SJSA1 (cell line): ENCODE measurements around the gene DNAJC27. TPM values are rescaled to one million over a fixed set of nuclear protein-coding genes. Genes with fewer than 3 reads are reported as not detected.

Experiments used
- DNase-seq, 2 experiments: peaks; one replicate each; pipeline ENCODE4 v3.0.0-alpha.2; 2015 to 2020; ENCODE audit warnings: low spot score in 2 of 2, low read depth in 1 of 2
- H3K27ac ChIP-seq: fragments of 250-450 bp; sonication (Bioruptor Pico); 2 replicates; pipeline ENCODE4 v1.5.1; 2020; ENCODE audit warnings: mild to moderate bottlenecking, moderate library complexity
- H3K27me3 ChIP-seq: fragments of 250-450 bp; sonication (Bioruptor Pico); replicated peaks from 2 replicates; pipeline ENCODE4 v1.5.1; 2020; ENCODE audit warnings: mild to moderate bottlenecking, moderate library complexity
- H3K36me3 ChIP-seq: fragments of 250-450 bp; sonication (Bioruptor Pico); 2 replicates; pipeline ENCODE4 v1.5.1; 2020; ENCODE audit warnings: mild to moderate bottlenecking
- H3K4me1 ChIP-seq: fragments of 250-450 bp; sonication (Bioruptor Pico); replicated peaks from 2 replicates; pipeline ENCODE4 v1.6.1; 2021; ENCODE audit warnings: mild to moderate bottlenecking
- H3K4me3 ChIP-seq: fragments of 250-450 bp; sonication (Bioruptor Pico); 2 replicates; pipeline ENCODE4 v1.5.1; 2020; ENCODE audit warnings: mild to moderate bottlenecking
- H3K9me3 ChIP-seq: fragments of 250-450 bp; sonication (Bioruptor Pico); replicated peaks from 2 replicates; pipeline ENCODE4 v1.5.1; 2020; ENCODE audit warnings: mild to moderate bottlenecking
- total RNA-seq: library from RNA; depleted of rRNA; stranded (reverse); fragments of >200 nt; shearing (Covaris generic); gene quantifications from 2 replicates; pipeline ENCODE4 v1.2.3, GENCODE V29; 2014

The DNAJC27 gene
- total RNA-seq, 1 experiment from 2014 or later = 4.4 TPM

DNA sequence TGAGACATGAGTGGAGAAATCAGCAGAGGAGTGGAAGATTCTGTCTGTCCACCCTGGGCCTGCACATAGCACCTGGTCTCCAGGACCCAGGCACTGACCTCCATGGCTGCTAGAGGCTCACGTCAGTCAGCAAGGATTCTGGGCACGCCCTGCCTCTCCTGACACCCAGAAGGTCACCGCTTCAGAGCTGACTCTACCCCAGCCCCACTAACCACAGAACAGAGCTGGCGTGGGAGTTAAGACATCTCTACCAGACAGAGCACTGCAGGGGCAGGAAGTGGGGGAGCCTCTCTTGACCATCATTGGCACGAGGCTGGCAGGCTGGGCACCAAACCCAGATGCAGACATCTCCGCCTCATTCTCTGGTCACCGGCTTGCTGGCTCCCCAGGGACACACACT, 54.7 kb downstream of the DNAJC27 start:
- H3K9me3 ChIP-seq = no peaks in the 10 kb centered on the region
- no peak for DNase-seq
- H3K36me3 ChIP-seq = peaks cover 17% of the 10 kb centered on the region
- H3K27ac ChIP-seq = no peak overlapping the region
- peaks cover 32% of the 10 kb centered on the region for H3K4me1 ChIP-seq
- no peak overlapping the region for H3K4me3 ChIP-seq
- H3K27me3 ChIP-seq = no peaks in the 10 kb centered on the region

DNA sequence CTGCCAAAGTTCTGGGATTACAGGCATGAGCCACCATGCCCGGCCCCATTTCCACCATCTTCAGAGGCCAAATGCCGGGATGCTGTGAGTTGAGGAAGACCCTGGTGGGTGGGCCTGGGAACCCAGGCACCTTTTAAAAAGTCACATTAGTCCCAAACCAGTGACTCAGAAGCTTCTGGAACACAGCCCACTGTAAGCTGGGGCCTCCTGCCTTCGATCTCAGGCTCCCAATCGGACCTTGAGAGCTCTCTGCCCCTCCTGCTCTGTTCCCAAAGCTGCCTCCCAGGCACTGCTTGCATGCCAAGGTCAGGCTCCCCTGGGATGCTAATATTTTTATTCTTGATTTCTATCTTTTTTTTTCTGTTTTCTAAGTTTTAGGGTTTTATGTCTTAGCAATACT, 56.0 kb downstream of the DNAJC27 start:
- H3K36me3 ChIP-seq = peaks cover 20% of the 10 kb centered on the region
- H3K4me3 ChIP-seq = no peak overlapping the region
- peaks cover 33% of the 10 kb centered on the region for H3K4me1 ChIP-seq
- no peaks in the 10 kb centered on the region for H3K27me3 ChIP-seq
- no peak for DNase-seq
- no peak overlapping the region for H3K27ac ChIP-seq
- H3K9me3 ChIP-seq = no peaks in the 10 kb centered on the region

DNA sequence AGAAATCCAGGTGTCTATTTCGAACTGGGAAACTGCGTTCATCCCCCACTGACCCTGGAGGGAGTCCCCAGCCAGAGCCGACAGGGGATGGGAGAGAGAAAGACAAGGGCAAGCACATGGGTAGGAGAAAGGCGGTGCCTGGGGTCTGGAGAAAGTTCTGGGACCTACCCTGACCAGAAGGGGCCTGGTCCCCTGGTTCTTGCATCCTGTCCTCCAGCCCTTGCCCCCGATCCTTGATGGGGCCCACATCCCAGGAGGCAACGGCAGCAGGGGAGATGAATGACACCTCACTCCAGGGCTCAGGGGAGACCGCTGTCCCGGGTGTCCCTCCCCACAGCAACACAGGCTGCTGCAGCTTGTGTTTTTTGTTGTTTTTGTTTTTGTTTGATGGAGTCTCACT, 56.6 kb downstream of the DNAJC27 start:
- Histone ChIP-seq H3K27me3 (no peaks in the 10 kb centered on the region), H3K4me1 (peaks cover 29% of the 10 kb centered on the region), H3K4me3 (no peak overlapping the region), H3K27ac (no peak overlapping the region), H3K36me3 (peaks cover 20% of the 10 kb centered on the region), H3K9me3 (no peaks in the 10 kb centered on the region)
- DNase-seq = no peak

DNA sequence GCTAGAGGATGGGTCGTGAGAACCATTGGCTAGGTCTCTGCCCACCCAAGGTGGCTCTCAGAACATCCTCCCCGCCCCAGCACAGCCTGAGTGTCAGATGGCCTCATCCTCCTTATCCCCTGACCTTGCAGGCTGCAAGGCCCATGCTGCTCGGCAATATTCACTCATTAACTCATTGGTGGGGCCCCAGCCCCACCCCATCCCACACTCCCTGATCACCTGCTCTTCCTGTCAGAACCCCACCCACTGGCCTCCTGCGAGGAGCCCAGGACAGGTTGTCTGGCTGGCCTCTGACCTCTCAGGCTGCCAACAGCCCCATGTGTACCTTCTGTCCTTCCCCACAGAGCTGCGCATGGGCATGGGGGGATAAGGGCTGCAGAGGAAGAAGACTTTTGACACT, 57.0 kb downstream of the DNAJC27 start:
- peaks cover 20% of the 10 kb centered on the region for H3K36me3 ChIP-seq
- no peak for DNase-seq
- H3K9me3 ChIP-seq = no peaks in the 10 kb centered on the region
- no peak overlapping the region for H3K4me3 ChIP-seq
- no peak overlapping the region for H3K27ac ChIP-seq
- H3K4me1 ChIP-seq = peaks cover 29% of the 10 kb centered on the region
- H3K27me3 ChIP-seq = no peaks in the 10 kb centered on the region

DNA sequence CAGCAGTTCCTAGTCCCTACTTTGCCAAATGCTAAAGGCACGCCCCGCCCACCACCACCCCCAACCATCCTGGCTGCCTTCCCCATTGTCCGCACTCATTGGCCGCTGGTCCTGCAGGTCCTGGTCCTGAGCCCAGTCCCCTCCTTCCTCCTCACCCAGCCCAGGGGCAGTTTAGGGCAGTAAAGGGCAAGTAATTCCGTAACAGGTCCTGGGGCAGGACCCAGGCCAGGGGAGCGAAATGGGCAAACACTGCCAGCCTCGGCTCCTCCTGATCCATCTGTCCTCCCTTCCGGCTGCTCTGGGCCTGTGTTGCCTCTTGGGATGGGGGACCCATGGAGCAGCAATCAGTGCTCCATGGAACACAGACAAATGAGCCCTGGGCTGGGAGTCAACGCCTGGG, 57.8 kb downstream of the DNAJC27 start:
- Histone ChIP-seq H3K27ac (no peak overlapping the region), H3K4me1 (peaks cover 22% of the 10 kb centered on the region), H3K4me3 (no peak overlapping the region), H3K27me3 (no peaks in the 10 kb centered on the region), H3K36me3 (peaks cover 20% of the 10 kb centered on the region), H3K9me3 (no peaks in the 10 kb centered on the region)
- DNase-seq = no peak

DNA sequence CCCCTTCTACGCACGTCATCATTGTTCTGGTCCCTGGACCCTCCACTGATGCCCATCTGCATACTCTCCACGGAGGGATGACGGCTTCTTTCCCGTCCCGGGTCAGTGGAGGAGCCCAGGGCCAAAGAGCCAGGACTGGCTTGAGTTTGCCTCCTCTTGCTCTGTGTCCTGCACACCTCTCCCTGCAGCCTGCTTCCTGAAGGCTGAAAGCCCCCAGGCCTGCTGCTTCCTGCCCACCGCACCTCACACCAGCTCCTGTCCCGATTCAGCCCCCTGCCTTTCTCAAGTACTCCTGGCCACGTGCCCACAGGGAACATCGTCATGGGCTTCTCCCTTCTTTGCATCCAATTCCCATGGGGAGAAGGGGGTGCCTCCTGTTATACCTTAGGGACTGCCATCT, 58.8 kb downstream of the DNAJC27 start:
- Histone ChIP-seq H3K4me1 (peaks cover 20% of the 10 kb centered on the region), H3K27ac (no peak overlapping the region), H3K4me3 (no peak overlapping the region), H3K9me3 (no peaks in the 10 kb centered on the region), H3K27me3 (no peaks in the 10 kb centered on the region), H3K36me3 (peaks cover 14% of the 10 kb centered on the region)
- no peak for DNase-seq

DNA sequence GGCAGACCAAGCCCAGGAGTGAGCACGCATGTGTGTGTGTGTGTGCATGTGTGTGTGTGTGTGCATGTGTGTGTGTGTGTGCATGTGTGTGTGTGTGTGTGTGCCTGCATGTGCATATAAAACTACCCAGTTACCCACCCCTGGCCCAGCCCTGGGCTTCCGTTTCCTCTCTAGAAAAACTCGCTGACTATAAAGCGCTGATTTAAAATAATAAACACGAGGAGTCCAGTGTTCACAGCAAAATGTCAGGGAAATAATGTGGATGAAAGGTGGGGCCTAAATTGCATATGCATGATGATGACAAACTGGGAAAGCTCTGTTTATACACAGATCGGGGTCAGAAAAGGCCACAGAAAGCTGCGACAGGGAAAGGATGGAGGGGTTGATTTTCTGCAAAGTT, 59.2 kb downstream of the DNAJC27 start:
- Histone ChIP-seq H3K36me3 (peaks cover 11% of the 10 kb centered on the region), H3K27me3 (no peaks in the 10 kb centered on the region), H3K4me3 (no peak overlapping the region), H3K4me1 (peaks cover 20% of the 10 kb centered on the region), H3K9me3 (no peaks in the 10 kb centered on the region), H3K27ac (no peak overlapping the region)
- peak; percentile 84 to 90 for DNase-seq

DNA sequence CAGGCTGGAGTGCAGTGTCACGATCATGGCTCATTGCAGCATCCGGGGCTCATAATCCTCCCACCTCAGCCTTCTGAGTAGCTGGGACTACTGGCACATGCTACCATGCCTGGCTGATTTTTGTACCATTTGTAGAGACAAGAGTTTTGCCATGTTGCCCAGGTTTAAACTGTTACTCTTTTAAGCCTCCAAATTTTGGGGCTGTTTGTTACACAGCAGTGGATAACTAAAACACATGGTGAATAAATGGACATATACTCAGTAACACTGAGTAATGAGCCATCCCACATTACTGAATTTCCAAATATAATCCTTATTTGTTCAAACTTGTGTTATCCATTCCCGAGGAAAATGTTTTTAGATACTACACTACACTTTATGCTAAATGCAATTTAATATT, 61.5 kb downstream of the DNAJC27 start:
- Histone ChIP-seq H3K27me3 (no peaks in the 10 kb centered on the region), H3K36me3 (peaks cover 6% of the 10 kb centered on the region), H3K9me3 (no peaks in the 10 kb centered on the region), H3K4me1 (peaks cover 20% of the 10 kb centered on the region), H3K4me3 (no peak overlapping the region), H3K27ac (no peak overlapping the region)
- no peak for DNase-seq

DNA sequence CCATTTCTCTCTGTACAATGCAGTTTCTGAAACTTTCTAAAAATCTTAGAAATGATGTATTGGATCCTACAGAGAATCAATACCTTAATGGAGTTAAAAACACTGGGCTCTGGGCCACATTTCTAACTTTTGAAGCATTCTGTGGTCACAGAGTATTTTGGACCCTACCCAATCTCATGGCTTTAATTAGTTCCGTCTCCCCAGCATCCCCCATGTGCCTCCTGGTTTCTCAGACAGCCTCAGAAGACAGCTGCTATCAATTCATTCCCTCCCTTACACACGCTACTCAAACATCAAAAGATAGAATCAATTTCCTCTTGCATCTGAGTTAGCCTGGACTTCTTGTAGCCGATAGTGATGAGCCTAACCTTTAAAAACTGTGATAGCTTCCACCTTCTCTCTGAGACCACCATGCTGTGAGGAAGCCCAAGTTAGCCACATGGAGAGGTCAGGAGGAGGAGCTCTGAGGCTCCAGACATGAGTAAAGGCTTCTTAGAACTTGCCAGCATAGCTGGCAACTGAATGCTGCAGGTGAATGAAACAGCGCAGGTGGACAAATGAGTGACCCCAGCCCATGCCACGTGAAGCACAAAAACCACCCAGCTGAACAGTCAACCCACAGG, 62.1 kb downstream of the DNAJC27 start:
- DNase-seq = no peak
- H3K27ac ChIP-seq = no peak overlapping the region
- no peaks in the 10 kb centered on the region for H3K27me3 ChIP-seq
- no peak overlapping the region for H3K4me3 ChIP-seq
- H3K36me3 ChIP-seq = peaks cover 6% of the 10 kb centered on the region
- H3K4me1 ChIP-seq = peaks cover 20% of the 10 kb centered on the region
- no peaks in the 10 kb centered on the region for H3K9me3 ChIP-seq

DNA sequence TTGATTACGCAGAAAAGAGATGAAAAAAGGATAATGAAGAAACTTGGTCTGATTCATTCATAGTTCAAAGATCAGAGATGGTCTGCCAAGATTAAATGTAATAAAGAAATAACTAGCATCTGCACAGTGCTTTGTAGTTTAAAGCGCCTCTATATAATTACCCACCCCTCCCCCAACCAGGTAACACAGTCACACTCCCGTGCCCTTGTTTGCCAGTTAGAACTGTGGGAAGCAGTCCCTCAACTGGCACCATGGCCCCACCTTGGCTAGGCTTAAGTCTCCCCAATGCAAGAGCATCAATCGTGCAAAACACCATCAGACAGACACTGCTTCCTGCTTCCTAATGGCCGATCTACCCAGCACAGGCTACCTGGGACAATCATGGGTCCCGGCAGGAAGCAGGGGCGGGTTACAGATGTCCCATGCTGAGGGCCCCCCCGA, 63.3 kb downstream of the DNAJC27 start:
- Histone ChIP-seq H3K27me3 (no peaks in the 10 kb centered on the region), H3K9me3 (no peaks in the 10 kb centered on the region), H3K36me3 (peaks cover 3% of the 10 kb centered on the region; the same call in 1 of the 2 replicates), H3K4me1 (peaks cover 19% of the 10 kb centered on the region), H3K27ac (no peak overlapping the region), H3K4me3 (no peak overlapping the region)
- no peak for DNase-seq

DNA sequence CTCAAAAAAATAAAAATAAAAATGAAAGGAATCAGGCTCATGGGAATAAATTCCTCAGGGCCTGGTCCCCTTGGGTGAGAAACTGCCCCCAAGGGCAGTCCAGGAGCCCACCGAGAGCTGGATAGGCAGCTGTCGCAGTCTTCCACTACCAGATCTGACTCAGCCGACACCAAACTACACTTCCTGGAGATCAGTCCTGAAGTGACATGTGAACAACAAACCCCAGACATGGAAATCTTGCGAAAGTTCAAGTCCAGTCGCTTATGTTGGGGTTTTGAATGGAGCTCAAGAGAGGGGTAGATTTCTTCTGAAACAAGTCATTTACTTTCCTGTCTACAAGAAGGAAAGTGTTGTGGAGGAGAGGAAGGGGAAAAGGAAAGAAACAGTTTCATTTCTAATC, 64.6 kb downstream of the DNAJC27 start:
- Histone ChIP-seq H3K4me3 (no peak overlapping the region), H3K4me1 (peaks cover 5% of the 10 kb centered on the region), H3K27me3 (no peaks in the 10 kb centered on the region), H3K9me3 (no peaks in the 10 kb centered on the region), H3K36me3 (peaks cover 3% of the 10 kb centered on the region; the same call in 1 of the 2 replicates), H3K27ac (no peak overlapping the region)
- no peak for DNase-seq

DNA sequence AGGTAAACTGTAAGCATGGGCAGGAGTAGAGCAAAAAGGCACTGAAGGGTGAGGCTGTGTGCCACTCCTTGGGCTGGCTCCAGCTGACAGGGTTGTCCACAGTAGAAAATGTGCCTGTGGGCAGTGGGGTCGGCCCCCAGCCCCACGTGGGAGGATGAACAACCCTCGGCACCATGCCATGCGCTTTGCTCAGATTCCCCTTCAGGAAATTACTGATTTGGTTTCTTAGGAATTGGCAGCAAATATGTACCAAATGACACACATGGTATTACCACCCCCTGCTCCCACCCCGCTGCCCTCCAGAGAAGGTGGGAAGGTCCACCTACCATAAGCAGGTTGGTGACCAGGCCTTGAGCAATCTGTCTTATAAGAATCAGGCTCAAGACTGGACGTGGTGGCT, 65.3 kb downstream of the DNAJC27 start:
- Histone ChIP-seq H3K4me3 (no peak overlapping the region), H3K4me1 (no peaks in the 10 kb centered on the region), H3K27ac (no peak overlapping the region), H3K36me3 (no peaks in the 10 kb centered on the region), H3K9me3 (no peaks in the 10 kb centered on the region), H3K27me3 (no peaks in the 10 kb centered on the region)
- no peak for DNase-seq

DNA sequence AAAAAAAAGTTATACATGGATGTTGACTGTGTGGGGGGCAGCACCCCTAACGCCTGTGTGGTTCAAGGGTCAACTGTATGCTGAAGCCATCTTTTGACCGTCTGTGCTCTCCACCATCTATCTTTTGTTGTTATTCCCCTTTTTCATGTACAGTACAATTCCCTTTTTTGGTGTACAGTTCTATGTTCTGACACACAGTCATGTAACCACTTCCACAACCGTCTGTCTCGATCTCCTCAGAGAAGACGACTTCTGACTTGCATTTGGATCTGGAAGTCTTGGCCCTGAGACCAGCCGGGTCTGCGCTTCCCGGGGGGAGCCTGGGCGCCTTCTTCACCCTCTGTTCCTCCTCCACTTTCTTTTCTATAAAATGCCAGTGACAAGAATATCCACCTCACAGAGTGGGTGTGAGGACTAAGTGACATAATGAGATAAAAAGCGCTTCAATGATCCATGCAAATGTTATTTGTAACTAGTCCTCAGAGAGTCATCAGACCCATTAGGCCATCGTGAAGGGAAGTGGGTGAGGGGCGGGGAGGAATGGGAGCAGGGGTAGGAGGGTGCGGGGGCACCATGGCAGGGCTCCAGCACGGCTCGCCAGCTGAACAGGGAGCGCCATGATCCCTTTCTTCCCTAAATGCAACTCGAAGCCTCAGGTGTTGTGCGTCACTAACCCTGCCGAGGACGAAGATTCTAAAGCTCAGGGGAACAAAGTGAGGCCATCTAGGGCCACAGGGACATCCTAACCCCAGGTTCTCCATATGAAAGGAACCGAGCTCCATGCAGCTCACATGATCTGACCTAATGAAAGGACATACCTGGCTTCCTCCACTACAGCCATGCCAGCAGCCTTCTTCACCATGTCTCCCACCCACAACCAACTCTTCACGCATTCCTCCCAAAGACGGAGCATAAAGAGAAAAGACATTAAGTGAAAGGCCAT, 68.3 kb downstream of the DNAJC27 start:
- Histone ChIP-seq H3K4me3 (no peak overlapping the region), H3K36me3 (no peaks in the 10 kb centered on the region; the same call in 1 of the 2 replicates), H3K4me1 (peaks cover 12% of the 10 kb centered on the region), H3K27ac (no peak overlapping the region), H3K27me3 (no peaks in the 10 kb centered on the region), H3K9me3 (no peaks in the 10 kb centered on the region)
- DNase-seq = no peak

DNA sequence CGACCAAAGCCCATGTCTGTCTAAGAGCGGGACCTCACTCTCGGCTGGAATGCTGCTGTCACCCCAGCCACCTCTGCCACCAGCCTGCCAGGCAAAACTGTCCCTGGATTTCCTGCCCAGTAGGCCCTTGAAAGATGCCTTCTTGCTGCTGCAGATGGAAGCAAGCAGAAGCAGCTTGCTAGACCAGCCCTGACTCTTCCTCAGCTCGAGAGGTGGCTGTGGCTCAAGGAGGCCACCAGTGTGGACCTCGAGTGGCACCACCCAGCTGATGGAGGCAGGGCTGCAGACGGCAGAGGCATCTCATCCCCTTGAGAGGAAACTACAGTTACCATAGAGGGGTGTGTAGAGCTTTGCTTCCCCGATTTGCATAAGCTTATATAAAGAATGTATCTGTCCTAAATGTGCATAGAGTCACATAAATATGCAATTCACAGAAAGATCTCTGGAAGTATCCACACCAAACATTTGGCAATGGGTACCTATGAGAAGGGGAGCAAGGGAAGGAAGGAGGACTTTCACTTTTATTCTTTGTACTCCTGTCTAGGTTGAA, 72.3 kb downstream of the DNAJC27 start:
- H3K9me3 ChIP-seq = no peaks in the 10 kb centered on the region; the same call in 1 of the 2 replicates

More for the DNA sequence above, 72.3 kb downstream of the DNAJC27 start:
- DNase-seq = no peak
- no peaks in the 10 kb centered on the region; the same call in 1 of the 2 replicates for H3K36me3 ChIP-seq
- H3K27ac ChIP-seq = no peak overlapping the region
- no peaks in the 10 kb centered on the region for H3K27me3 ChIP-seq
- H3K4me3 ChIP-seq = no peak overlapping the region
- peaks cover 19% of the 10 kb centered on the region for H3K4me1 ChIP-seq
